NOMO-1 (cell line): ENCODE results near the gene ZNF319.

Experiments
- DNase-seq, 2 experiments: peaks; one replicate each; lab custom pipeline; 2025; ENCODE audit not compliant: unreplicated experiment in 2 of 2; lab: John Stamatoyannopoulos, UW

Gene ZNF319

DNA sequence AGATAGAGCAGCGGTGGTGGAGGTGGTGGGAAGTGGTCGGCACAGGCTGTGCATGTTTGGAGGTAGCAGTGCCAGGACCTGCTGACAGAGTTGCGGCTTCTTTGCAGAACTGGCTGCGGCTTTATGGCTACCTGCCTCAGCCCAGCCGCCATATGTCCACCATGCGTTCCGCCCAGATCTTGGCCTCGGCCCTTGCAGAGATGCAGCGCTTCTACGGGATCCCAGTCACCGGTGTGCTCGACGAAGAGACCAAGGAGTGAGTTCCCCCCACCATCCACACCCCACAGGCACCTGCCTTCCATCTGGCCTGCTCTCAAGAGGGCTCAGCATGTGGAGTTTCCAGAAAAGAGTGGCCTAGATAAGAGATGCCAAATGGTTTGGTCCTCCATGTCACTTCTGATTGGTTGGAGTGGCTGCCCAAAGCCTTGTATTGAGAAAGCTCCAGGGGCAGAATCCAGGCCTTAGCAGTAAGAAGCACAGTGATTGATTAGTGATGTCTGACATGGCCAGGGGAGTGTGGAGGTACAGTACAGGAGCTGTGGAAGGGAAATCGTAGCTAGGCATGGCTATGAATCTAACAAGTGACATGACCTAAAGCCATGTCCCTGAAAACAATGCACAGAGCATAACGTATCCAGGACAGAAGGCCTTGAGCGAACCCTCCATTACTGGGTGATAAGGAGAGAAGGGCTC lies 37.0 kb upstream of the ZNF319 start:
- no peak for DNase-seq

- no peak for DNase-seq
Measured at GRCh38 chr16:58036943-58037342, 36.5 kb upstream of the ZNF319 start.

DNA sequence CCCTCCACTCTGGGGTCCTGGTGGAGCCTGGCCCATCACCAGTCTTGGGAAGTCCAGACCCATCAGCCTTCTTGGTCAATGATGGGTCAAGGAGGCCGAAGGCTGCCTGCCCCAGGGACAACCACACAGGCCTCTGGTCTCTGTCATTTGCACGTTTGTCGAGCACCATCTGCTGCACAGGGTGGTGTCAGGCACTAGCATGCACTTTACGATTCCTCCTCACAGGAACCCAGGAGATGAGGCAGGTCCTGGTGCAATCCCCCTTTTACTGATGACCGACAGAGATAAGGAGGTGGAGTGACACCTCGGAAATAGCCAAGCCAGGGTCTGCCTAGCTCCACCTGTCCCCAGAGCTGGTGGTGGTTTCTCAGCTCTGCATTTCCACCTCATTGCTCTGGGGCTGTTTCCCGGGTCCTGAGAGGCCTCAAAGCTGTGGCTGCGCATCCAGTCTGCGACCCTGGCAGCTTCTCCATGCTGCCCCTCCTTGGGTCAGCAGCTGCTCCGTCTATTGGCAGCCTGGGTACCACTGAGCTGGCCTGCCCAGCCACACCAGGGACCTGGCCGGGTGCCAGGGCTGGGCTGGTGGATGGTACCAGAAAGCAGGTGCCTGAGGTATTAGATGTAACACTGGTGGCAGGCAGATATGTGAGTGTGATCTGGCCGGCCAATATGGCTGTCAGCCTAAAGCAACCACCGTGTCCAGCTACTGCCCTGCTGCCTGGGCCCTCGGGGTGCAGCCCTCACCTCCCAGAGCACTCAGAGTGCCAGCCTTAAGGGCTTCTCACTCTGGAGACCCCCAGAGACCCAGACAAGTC lies 35.1 kb upstream of the ZNF319 start:
- DNase-seq: no peak

- no peak for DNase-seq
Measured at GRCh38 chr16:58034774-58035173, 34.3 kb upstream of the ZNF319 start.

DNA sequence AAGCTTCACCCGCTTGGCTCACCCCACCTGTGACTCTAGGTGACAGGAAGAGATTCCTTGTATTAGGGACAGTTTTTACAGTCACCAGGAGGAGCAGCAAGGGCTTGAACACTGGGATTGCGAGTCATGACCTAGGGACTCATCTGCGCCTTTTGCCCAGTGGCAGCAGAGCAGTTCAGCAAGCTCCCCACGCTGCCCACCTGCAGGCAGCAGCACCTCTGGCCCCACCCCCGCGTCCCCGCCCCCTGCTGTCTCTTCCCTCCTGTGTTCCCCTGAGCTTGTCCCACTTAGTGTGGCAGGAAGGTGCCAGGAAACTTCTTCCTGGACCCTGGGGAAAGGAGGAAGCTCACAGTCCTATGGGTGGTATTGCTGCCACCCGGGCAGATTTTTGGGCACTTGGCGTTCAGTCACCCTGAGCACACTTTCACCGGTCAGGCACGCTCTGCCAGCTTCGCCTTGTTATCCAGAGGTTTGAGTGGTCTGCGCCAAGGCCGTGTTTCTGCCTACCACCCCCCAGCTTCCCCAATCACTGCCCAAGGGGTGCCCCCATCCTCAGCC lies 33.7 kb upstream of the ZNF319 start:
- no peak for DNase-seq

GRCh38 chr16:58032710-58033293 lies 32.3 kb upstream of the ZNF319 start:
- DNase-seq: no peak

- peak in 1 of 2 experiments; percentile 1 for DNase-seq
Measured at GRCh38 chr16:58031016-58031800, 30.7 kb upstream of the ZNF319 start.

- no peak for DNase-seq
Measured at GRCh38 chr16:58030136-58030840, 29.8 kb upstream of the ZNF319 start.

GRCh38 chr16:58029410-58029809 lies 28.9 kb upstream of the ZNF319 start:
- no peak for DNase-seq

- DNase-seq: no peak
Measured at GRCh38 chr16:58028541-58029070, 28.1 kb upstream of the ZNF319 start.

DNA sequence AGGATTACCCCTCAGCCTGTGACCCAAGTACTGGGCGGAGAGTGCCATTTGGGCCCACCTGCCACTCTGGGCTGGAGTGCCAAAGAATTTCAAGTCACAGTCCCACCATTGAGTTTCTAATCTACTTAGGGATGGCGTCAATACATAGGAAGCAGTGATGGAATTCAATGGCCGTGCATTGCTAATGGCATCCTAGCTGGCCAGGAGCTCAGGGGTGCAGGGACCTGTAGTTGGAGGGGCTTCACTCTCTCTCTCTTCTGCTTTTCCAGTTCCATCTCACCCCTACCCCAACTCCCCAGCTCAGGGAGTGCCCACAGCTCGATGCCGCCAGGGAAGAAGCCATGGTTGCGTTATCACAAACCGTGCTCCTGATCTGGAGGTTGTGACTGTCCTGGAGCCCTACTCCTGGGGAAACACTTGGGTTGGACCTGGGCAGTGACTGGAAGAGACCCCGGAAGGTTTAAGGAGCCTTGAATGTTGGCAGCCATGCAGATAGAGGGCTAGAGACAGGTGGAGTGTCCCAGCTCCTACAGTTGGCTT lies 27.5 kb upstream of the ZNF319 start:
- DNase-seq: no peak

- no peak for DNase-seq
Measured at GRCh38 chr16:58027161-58027915, 26.9 kb upstream of the ZNF319 start.

DNA sequence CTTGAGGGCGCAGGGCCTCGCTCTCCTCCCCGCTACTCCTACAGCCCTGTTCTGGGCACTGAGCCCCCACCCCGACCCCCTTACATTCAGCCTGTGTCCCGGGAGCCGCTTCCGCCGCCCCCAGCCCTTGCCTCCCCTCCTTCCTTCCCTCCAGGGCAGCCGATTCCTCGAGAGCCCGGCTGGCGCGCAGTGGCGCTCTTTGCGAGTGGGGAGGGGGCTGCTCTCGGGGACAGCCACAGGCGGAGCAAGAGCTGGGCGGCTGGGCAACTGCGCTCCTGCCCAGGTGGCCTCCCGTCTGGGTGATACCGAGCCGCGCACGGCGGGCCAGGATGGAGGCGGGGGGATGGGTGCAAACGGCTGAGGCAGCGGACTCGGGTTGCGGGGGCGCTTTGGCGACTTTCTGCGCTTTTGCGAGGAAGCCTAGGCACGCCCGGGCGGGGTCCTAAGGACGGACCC lies 26.3 kb upstream of the ZNF319 start:
- DNase-seq: no peak

DNA sequence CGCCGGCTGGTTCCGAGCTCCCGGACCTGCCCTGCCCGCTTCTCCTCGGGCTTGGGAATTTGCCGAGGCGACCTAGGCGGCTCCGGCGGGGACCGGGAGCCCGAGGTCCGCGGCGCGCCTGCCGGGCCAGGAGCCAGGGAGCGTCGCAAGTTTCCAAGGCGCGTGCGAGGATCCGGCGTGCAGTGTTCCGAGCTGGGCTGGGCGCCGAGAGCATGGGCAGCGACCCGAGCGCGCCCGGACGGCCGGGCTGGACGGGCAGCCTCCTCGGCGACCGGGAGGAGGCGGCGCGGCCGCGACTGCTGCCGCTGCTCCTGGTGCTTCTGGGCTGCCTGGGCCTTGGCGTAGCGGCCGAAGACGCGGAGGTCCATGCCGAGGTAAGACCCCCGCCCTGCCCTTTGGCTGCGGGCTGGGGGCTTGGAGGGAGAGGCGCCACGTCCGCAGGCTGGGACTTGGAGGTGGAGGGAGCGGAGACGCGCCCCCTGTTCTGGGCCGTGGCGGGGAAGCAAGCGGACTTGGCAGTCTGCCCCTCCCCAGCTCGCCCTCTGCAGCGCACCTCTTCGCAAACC lies 25.8 kb upstream of the ZNF319 start:
- DNase-seq: no peak

- peak; percentile 46 to 67 for DNase-seq
Measured at GRCh38 chr16:58025351-58026138, 25.1 kb upstream of the ZNF319 start, which contains the start of gene MMP15. Gene MMP15 (plus strand): TSS chr16:58025754. CDS start chr16:58026351, 597 bp downstream.

GRCh38 chr16:58024486-58025350 lies 24.2 kb upstream of the ZNF319 start:
- peak; percentile 33 to 44 for DNase-seq
